Endothelial cell (in vitro differentiated cells): ENCODE results near the gene STK10. TPM values are rescaled to one million over a fixed set of nuclear protein-coding genes. Genes with fewer than 3 reads are reported as not detected.
A peak's percentile ranks its signal among the peaks of the same experiment; 100 is the strongest.

ENCODE experiments used
- DNase-seq: peaks from one replicate; pipeline ENCODE4 v3.0.0; 2021; ENCODE audit warnings: low spot score
- H3K27ac Mint-ChIP-seq: one replicate; pipeline ENCODE4 v1.8.0; 2021; ENCODE audit warnings: mixed read lengths, inconsistent platforms; ENCODE audit not compliant: unreplicated experiment
- H3K27me3 Mint-ChIP-seq: one replicate; pipeline ENCODE4 v1.8.0; 2021; ENCODE audit warnings: mild to moderate bottlenecking, moderate library complexity, mixed read lengths, inconsistent platforms; ENCODE audit not compliant: unreplicated experiment
- H3K36me3 Mint-ChIP-seq: one replicate; pipeline ENCODE4 v1.8.0; 2021; ENCODE audit warnings: mild to moderate bottlenecking, low read depth, mixed read lengths, inconsistent platforms; ENCODE audit not compliant: unreplicated experiment
- H3K4me1 Mint-ChIP-seq: one replicate; pipeline ENCODE4 v1.8.0; 2021; ENCODE audit warnings: mild to moderate bottlenecking, mixed read lengths, inconsistent platforms; ENCODE audit not compliant: unreplicated experiment
- H3K4me3 Mint-ChIP-seq: one replicate; pipeline ENCODE4 v1.8.0; 2021; ENCODE audit warnings: mild to moderate bottlenecking, mixed read lengths, inconsistent platforms; ENCODE audit not compliant: unreplicated experiment
- H3K9me3 Mint-ChIP-seq: one replicate; pipeline ENCODE4 v1.8.0; 2021; ENCODE audit warnings: mixed read lengths, inconsistent platforms; ENCODE audit not compliant: unreplicated experiment
- CTCF ChIP-seq: fragments of 200-600 bp; sonication (generic); IDR thresholded peaks from one replicate; pipeline ENCODE4 v1.5.0; 2021; ENCODE audit warnings: antibody characterized with exemption; ENCODE audit not compliant: unreplicated experiment
- total RNA-seq: library from RNA; stranded (reverse); fragmentation: NEBNext Ultra II Directional; extraction: Animal tissue kit (Norgen Biotek cat#: 25700); gene quantifications from one replicate; pipeline ENCODE4 v1.2.1, GENCODE V29; 2021; ENCODE audit not compliant: unreplicated experiment

Gene STK10
- total RNA-seq, 1 donor from 2014 or later: 69.3 TPM

- peaks cover 32% of the 10 kb centered on the region for H3K36me3 Mint-ChIP-seq
- no peak overlapping the region for H3K27ac Mint-ChIP-seq
- H3K4me3 Mint-ChIP-seq: no peak overlapping the region
- TF ChIP-seq CTCF: no peak
- H3K27me3 Mint-ChIP-seq: peaks cover 10% of the 10 kb centered on the region
- no peaks in the 10 kb centered on the region for H3K9me3 Mint-ChIP-seq
- peaks cover 8% of the 10 kb centered on the region for H3K4me1 Mint-ChIP-seq
- no peak for DNase-seq
These were observed 109.2 kb downstream of the STK10 start for GRCh38 chr5:172078726-172079345.

GRCh38 chr5:172077664-172078425, 110.2 kb downstream of the STK10 start:
- Mint-ChIP-seq H3K27me3 (peaks cover 10% of the 10 kb centered on the region), H3K36me3 (peaks cover 32% of the 10 kb centered on the region), H3K4me1 (peaks cover 8% of the 10 kb centered on the region), H3K27ac (no peak overlapping the region), H3K9me3 (no peaks in the 10 kb centered on the region), H3K4me3 (no peak overlapping the region)
- TF ChIP-seq CTCF: no peak
- no peak for DNase-seq

- H3K4me1 Mint-ChIP-seq: peaks cover 8% of the 10 kb centered on the region
- peak overlapping the region; percentile 26 for H3K4me3 Mint-ChIP-seq
- no peaks in the 10 kb centered on the region for H3K9me3 Mint-ChIP-seq
- peaks cover 25% of the 10 kb centered on the region for H3K36me3 Mint-ChIP-seq
- H3K27me3 Mint-ChIP-seq: peaks cover 9% of the 10 kb centered on the region
- DNase-seq: no peak
- no peak for TF ChIP-seq CTCF
- H3K27ac Mint-ChIP-seq: no peak overlapping the region
These were observed 111.2 kb downstream of the STK10 start for GRCh38 chr5:172076761-172077244.

GRCh38 chr5:172075656-172076055, 112.4 kb downstream of the STK10 start:
- no peak for DNase-seq
- TF ChIP-seq CTCF: no peak
- Mint-ChIP-seq H3K4me1 (peaks cover 8% of the 10 kb centered on the region), H3K27ac (peak overlapping the region; percentile 64), H3K4me3 (peak overlapping the region; percentile 87), H3K36me3 (peaks cover 28% of the 10 kb centered on the region), H3K27me3 (peaks cover 9% of the 10 kb centered on the region), H3K9me3 (no peaks in the 10 kb centered on the region)

- no peak overlapping the region for H3K4me3 Mint-ChIP-seq
- TF ChIP-seq CTCF: no peak
- peaks cover 9% of the 10 kb centered on the region for H3K27me3 Mint-ChIP-seq
- DNase-seq: no peak
- H3K36me3 Mint-ChIP-seq: peaks cover 22% of the 10 kb centered on the region
- H3K27ac Mint-ChIP-seq: no peak overlapping the region
- H3K4me1 Mint-ChIP-seq: peaks cover 8% of the 10 kb centered on the region
- no peaks in the 10 kb centered on the region for H3K9me3 Mint-ChIP-seq
These were observed 113.1 kb downstream of the STK10 start for GRCh38 chr5:172074896-172075295.
